GM10248 (cell line): ENCODE data around the gene SLC9A4.

ENCODE experiments used
- CTCF ChIA-PET: fragments of 300-600 bp; sonication (Branson Sonifier 250); formaldehyde crosslinking; extraction: SDS; loops from one replicate; lab custom pipeline; 2021; ENCODE audit warnings: antibody characterized with exemption; lab: Yijun Ruan, JAX
- POLR2A ChIA-PET: fragments of 350-650 bp; sonication (Branson Sonifier 250); formaldehyde crosslinking; extraction: SDS; loops from one replicate; lab custom pipeline; 2020; ENCODE audit warnings: antibody characterized with exemption; lab: Yijun Ruan, JAX
- DNase-seq: peaks from one replicate; pipeline ENCODE4 v3.0.0; 2012; ENCODE audit errors: extremely low spot score
- TF ChIP-seq, protein P1 (sequence below): IDR thresholded peaks from 2 replicates; pipeline ENCODE4 v1.5.1; 2012; ENCODE audit warnings: mild to moderate bottlenecking, low read depth; ENCODE audit errors: extremely low read depth, missing control alignments, control extremely low read depth

The SLC9A4 gene

GRCh38 chr2:102504833-102505232 lies 31.8 kb downstream of the SLC9A4 start:
- TF ChIP-seq, protein P1, sequence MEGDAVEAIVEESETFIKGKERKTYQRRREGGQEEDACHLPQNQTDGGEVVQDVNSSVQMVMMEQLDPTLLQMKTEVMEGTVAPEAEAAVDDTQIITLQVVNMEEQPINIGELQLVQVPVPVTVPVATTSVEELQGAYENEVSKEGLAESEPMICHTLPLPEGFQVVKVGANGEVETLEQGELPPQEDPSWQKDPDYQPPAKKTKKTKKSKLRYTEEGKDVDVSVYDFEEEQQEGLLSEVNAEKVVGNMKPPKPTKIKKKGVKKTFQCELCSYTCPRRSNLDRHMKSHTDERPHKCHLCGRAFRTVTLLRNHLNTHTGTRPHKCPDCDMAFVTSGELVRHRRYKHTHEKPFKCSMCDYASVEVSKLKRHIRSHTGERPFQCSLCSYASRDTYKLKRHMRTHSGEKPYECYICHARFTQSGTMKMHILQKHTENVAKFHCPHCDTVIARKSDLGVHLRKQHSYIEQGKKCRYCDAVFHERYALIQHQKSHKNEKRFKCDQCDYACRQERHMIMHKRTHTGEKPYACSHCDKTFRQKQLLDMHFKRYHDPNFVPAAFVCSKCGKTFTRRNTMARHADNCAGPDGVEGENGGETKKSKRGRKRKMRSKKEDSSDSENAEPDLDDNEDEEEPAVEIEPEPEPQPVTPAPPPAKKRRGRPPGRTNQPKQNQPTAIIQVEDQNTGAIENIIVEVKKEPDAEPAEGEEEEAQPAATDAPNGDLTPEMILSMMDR, result no peak
- ChIA-PET CTCF (no interaction called here), POLR2A (no interaction called here)
- DNase-seq, result no peak

DNA sequence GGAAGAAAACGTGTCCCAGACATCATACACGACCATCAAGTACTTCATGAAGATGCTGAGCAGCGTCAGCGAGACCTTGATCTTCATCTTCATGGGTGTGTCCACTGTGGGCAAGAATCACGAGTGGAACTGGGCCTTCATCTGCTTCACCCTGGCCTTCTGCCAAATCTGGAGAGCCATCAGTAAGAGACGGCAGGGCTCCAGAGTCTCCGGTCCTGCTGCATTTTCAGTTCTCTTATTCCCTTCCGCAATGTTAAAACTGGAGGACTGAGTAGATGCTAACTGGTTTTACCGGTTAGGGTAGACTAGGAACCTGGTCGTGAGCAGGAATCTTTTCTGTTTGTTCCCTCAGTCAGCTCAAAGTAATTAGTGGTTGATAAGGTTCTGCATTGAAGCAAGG lies 32.3 kb downstream of the SLC9A4 start:
- no peak for DNase-seq
- TF ChIP-seq, protein P1, result no peak
- ChIA-PET POLR2A (no interaction called here), CTCF (interaction anchor here (1.3 kb wide), 1 partner anchor 15 kb away, joined by 3 read pairs; no protein-coding TSS in a partner anchor)

GRCh38 chr2:102506743-102507142 lies 33.7 kb downstream of the SLC9A4 start:
- DNase-seq, result no peak
- ChIA-PET CTCF (interaction anchor here (1.2 to 1.3 kb wide), 2 partner anchors 14 to 109 kb away, joined by 3 read pairs; no protein-coding TSS in a partner anchor), POLR2A (no interaction called here)
- TF ChIP-seq, protein P1, result no peak

DNA sequence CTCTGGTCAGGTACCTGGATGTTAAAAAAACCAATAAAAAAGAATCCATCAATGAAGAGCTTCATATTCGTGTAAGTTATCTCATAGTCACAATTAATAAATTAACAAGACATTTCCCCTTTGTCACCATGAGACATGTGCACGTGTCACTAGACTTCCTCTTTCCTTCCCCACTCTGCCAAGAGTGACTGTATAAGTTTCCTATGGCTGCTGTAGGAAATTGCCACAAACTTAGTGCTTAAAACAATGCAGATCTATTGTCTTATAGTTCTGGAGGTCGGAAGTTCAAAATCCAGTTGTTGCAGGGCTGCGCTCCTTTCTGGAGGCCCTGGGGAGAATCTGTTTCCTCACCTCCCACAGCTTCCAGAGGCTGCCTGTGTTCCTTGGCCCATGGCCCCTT lies 35.8 kb downstream of the SLC9A4 start:
- CTCF ChIA-PET, result interaction anchor here (1.8 kb wide), 1 partner anchor 9 kb away, joined by 7 read pairs; no protein-coding TSS in a partner anchor
- DNase-seq, result no peak
- TF ChIP-seq, protein P1, result no peak
- POLR2A ChIA-PET, result no interaction called here

GRCh38 chr2:102509749-102510148 lies 36.7 kb downstream of the SLC9A4 start:
- no peak for DNase-seq
- TF ChIP-seq, protein P1, result no peak
- ChIA-PET POLR2A (no interaction called here), CTCF (interaction anchor here (1.8 kb wide), 1 partner anchor 8 kb away, joined by 7 read pairs; no protein-coding TSS in a partner anchor)

DNA sequence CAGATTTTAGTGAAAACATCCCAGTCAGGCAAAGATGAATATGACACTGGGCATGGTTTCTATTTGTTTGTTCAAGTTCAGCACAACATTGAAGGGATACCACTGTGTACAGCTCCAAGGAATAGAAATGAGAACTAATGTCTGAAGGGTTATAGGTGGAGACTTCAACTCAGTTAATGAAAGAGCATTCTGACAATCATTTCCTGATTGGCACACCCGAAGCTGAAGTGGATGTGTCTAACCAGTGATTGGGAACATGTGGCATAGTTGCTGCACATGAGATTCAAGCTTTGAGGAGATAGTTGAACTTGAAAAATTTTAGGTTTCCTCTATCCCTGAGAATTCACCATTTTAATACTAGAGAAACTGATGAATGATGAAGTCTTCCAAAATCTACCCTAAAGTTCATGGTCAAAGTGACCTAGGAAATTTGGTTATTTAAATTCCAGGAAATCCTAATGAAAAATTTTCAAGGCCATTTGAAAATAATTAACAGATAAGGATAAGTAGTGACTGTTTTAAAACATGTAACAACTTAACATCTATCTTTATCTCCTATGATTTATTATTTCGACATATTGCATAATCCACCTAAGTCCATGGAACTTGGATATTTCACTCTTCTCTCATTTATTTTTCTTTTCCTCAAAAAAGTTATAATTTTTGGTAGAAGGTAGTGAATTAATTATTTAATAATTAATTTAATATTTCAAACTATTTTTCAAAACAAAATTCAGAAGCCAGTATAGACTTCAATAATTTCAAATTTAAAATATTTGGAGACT lies 38.0 kb downstream of the SLC9A4 start:
- no peak for DNase-seq
- ChIA-PET POLR2A (no interaction called here), CTCF (no interaction called here)
- TF ChIP-seq, protein P1, result no peak
